Stimulated activated CD8-positive, alpha-beta memory T cell treated with anti-CD3 and anti-CD28 coated beads, Interleukin-12 subunit alpha, Interleukin-12 subunit beta, amount 100 ng/mL, for 1 hour (primary cell): Measurements from ENCODE around the gene GPR61.

ENCODE experiments used
- DNase-seq: peaks from one replicate; pipeline ENCODE4 v3.0.0-alpha.2; 2020; ENCODE audit warnings: low read depth

GPR61 gene

GRCh38 chr1:109570414-109570813 lies 30.7 kb downstream of the GPR61 start:
- DNase-seq = no peak

- no peak for DNase-seq
These were observed 34.1 kb downstream of the GPR61 start for GRCh38 chr1:109573785-109574184.

DNA sequence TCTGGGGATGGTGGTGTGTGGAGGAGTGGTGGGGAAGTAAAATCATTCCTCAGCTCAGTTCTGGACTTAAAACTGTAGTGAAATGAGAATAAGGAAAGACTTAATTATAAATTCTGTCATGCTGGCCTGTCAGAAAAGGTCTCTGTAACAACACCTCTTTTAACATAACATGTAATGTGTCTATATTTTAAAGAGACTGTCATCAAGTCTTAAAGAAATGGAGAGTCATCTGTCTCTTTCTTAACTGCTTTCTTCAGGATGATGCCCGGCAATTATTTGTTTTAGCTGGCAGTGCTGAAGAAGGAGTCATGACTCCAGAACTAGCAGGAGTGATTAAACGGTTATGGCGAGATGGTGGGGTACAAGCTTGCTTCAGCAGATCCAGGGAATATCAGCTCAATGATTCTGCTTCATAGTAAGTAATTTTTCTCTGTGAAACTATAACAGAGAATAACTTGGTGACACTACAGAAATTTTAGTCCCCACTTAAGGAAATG lies 39.3 kb downstream of the GPR61 start:
- no peak for DNase-seq

DNA sequence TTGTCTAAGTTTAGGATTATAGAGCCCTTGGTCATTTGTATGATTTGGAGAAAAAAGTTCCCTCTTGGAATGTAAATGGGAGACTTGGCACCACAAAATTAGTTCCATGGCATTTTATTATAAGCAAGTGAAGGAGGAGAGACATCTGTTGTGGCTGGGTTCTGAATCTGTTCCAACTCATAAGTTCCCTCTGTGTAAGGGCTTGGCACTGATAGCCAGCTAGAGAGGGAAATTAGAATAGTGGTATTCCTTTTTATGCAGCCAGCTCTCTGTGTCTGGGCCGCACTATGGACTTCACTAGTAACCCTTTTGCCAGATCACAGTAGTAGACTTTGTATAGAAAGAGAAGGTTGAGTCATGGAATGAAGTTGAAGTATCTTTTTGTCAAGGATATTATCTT lies 39.8 kb downstream of the GPR61 start:
- no peak for DNase-seq

- no peak for DNase-seq
These were observed 42.3 kb downstream of the GPR61 start for GRCh38 chr1:109582021-109582420.

DNA sequence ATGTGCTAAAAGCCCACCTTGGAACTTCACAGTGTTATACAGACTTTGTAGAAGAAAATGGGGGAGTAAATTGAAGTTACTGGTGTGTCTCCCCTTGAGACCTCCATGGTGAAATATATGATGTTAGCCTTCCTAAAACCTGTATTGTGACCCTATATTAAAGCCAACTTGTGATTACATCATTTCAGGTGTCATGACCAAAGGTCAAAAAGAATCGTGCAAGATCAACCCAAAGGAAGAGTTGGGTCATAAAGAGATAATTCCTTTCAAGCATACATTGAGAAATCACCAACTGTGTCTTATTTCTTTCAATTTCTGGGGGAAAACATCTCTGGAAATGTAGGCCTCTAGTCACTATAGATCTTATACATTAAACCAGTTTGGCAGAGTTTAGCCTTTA lies 45.1 kb downstream of the GPR61 start:
- DNase-seq = no peak

GRCh38 chr1:109586055-109586454 lies 46.4 kb downstream of the GPR61 start:
- no peak for DNase-seq

DNA sequence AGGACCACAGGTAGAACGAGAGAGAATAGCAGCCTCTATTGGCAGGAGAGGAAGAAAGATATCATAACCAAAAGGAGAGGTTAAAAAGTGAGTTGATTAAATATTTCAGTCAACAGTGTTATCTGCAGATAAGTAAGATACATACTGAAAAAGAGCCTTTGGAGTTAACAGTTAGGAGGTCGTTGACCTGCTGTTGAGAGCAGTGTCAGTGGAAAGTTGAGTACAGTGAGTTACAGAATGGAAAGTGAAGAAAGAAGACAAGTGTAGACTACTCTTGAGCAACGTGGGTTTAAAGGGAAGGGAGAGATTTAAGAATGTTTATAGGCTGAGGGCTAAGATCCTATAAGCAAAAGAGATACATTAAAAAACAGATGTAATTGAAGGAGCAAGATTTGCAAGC lies 49.5 kb downstream of the GPR61 start:
- no peak for DNase-seq

DNA sequence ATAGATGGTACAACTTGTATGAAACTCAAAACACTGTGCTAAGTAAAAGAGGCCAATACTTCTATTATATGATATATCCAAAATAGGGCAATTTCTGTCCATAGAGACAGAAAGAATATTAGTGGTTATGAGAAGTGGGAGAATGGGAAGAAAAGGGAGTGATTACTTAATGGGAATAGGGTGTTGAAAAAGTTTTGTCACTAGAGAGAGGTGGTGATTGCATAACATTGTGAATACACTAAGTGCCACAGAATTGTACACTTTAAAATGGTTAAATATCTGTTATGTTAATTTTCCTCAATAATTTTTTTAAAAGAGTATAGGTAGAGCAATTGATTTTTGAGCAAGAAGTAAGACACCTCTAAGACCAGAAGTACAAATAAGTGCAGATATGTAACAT lies 50.0 kb downstream of the GPR61 start:
- DNase-seq = no peak

GRCh38 chr1:109592916-109593315 lies 53.2 kb downstream of the GPR61 start:
- no peak for DNase-seq

DNA sequence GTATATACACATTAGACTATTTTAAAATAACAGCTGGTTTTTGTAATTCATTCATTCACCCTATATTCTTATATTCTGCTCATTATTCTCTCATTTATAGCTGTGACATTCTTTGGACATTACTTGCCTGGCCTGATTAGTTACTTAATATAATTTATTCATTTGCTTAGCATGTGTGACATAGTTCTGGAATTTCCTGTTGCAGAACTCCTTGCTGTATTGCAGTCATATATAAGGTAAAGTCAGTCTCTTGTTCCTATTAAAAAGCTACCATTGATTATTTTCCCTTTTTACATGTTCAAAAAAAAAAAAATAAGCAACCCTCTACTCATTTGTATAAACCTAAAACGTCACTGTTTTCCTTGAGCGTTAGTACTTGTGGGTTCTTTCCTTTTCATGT lies 55.9 kb downstream of the GPR61 start:
- DNase-seq = no peak
